HUES64 (cell line): ENCODE results near the gene DUS3L.
"Not testable (repeated sequence)": the region's sequence is repeated elsewhere in the genome, so short reads cannot be mapped to it uniquely, and the experiment has no call there.

Source experiments
- H3K27ac ChIP-seq: 2 replicates; pipeline ENCODE4 v1.7.0; 2013; ENCODE audit warnings: low read depth, low read length, inconsistent platforms
- H3K27me3 ChIP-seq: 2 replicates; pipeline ENCODE4 v1.6.1; 2013; ENCODE audit warnings: mild to moderate bottlenecking, low read length; ENCODE audit not compliant: insufficient read depth
- H3K36me3 ChIP-seq: 2 replicates; pipeline ENCODE4 v1.6.1; 2013; ENCODE audit warnings: mild to moderate bottlenecking, low read length; ENCODE audit not compliant: insufficient read depth
- H3K4me1 ChIP-seq: 2 replicates; pipeline ENCODE4 v1.6.1; 2013; ENCODE audit warnings: mild to moderate bottlenecking, low read length, moderate library complexity; ENCODE audit not compliant: insufficient read depth
- H3K4me3 ChIP-seq: 2 replicates; pipeline ENCODE4 v1.5.1; 2013; ENCODE audit warnings: mild to moderate bottlenecking, low read length, moderate library complexity
- H3K9ac ChIP-seq: 2 replicates; pipeline ENCODE4 v1.6.1; 2013; ENCODE audit warnings: mild to moderate bottlenecking, low read depth, low read length
- H3K9me3 ChIP-seq: 2 replicates; pipeline ENCODE4 v1.6.1; 2013; ENCODE audit warnings: low read depth, low read length; ENCODE audit not compliant: insufficient read depth
- WGBS: fragments of 150-250, 120-280 bp; methylation state at CpG from one replicate; pipeline ENCODE4 v1.1.7; 2013; ENCODE audit warnings: missing lambda C conversion rate; 5-methylcytosine and 5-hydroxymethylcytosine counted together

DUS3L gene

GRCh38 chr19:5749505-5749904 is 41.5 kb downstream of the DUS3L start:
- no peak overlapping the region for H3K4me3 ChIP-seq
- H3K9me3 ChIP-seq = no peaks in the 10 kb centered on the region
- H3K4me1 ChIP-seq = no peaks in the 10 kb centered on the region
- 89% methylated on average over 4 of the region's 5 CpGs for WGBS
- no peaks in the 10 kb centered on the region for H3K27me3 ChIP-seq
- no peak overlapping the region for H3K9ac ChIP-seq
- H3K36me3 ChIP-seq = no peaks in the 10 kb centered on the region
- H3K27ac ChIP-seq = no peak overlapping the region

- H3K27me3 ChIP-seq, H3K9me3 ChIP-seq, H3K36me3 ChIP-seq, H3K27ac ChIP-seq, H3K4me1 ChIP-seq, H3K4me3 ChIP-seq, H3K9ac ChIP-seq: not testable (repeated sequence)
- WGBS = 88% methylated on average over 6 of the region's 6 CpGs
Measured at GRCh38 chr19:5748920-5749319, 42.0 kb downstream of the DUS3L start.

GRCh38 chr19:5744999-5745398 is 46.0 kb downstream of the DUS3L start:
- not testable (repeated sequence) for H3K9ac ChIP-seq, H3K4me3 ChIP-seq, H3K36me3 ChIP-seq, H3K9me3 ChIP-seq, H3K27me3 ChIP-seq, H3K27ac ChIP-seq, H3K4me1 ChIP-seq
- 95% methylated on average over 10 of the region's 10 CpGs for WGBS

GRCh38 chr19:5743630-5744029 is 47.3 kb downstream of the DUS3L start:
- Histone ChIP-seq H3K4me1 (no peaks in the 10 kb centered on the region), H3K27ac (no peak overlapping the region), H3K4me3 (no peak overlapping the region), H3K36me3 (no peaks in the 10 kb centered on the region), H3K9me3 (no peaks in the 10 kb centered on the region), H3K27me3 (no peaks in the 10 kb centered on the region), H3K9ac (no peak overlapping the region)

- Histone ChIP-seq H3K4me3 (no peak overlapping the region), H3K27ac (no peak overlapping the region), H3K9me3 (no peaks in the 10 kb centered on the region), H3K36me3 (no peaks in the 10 kb centered on the region), H3K9ac (no peak overlapping the region), H3K4me1 (no peaks in the 10 kb centered on the region), H3K27me3 (no peaks in the 10 kb centered on the region)
- WGBS = 91% methylated on average over 19 of the region's 19 CpGs
Measured at GRCh38 chr19:5742051-5742450, 48.9 kb downstream of the DUS3L start.

- H3K36me3 ChIP-seq = no peaks in the 10 kb centered on the region
- no peaks in the 10 kb centered on the region for H3K4me1 ChIP-seq
- H3K27ac ChIP-seq = no peak overlapping the region
- no peaks in the 10 kb centered on the region for H3K9me3 ChIP-seq
- H3K4me3 ChIP-seq = no peak overlapping the region
- 87% methylated on average over 8 of the region's 8 CpGs for WGBS
- no peak overlapping the region for H3K9ac ChIP-seq
- no peaks in the 10 kb centered on the region; the same call in 1 of the 2 replicates for H3K27me3 ChIP-seq
Measured at GRCh38 chr19:5738423-5738822, 52.5 kb downstream of the DUS3L start.
